ENCODE data around the gene PLA2G6. TPM values are rescaled to one million over a fixed set of nuclear protein-coding genes. Genes with fewer than 3 reads are reported as not detected.

The PLA2G6 gene
- total and polyA plus RNA-seq, 2 of the 13 experiments (the other 11 are each of a cell fraction or from before 2014, with no cell fraction given), result 4.8 to 11.5 TPM

GRCh38 chr22:38176170-38176741 lies 5.4 kb downstream of the PLA2G6 start (continued):
- TF ChIP-seq CEBPZ (IDR thresholded peaks at IDR 0.05; ENCODE audit: low read length) (no peak), TAF15 (IDR thresholded peaks at IDR 0.05; ENCODE audit: low read depth, low read length, poor library complexity, severe bottlenecking) (no peak), ATF6 (CRISPR knock-in tag; conservative IDR thresholded peaks at IDR 0.05) (no peak), ATF1 (CRISPR knock-in tag; IDR thresholded peaks at IDR 0.05) (no peak), ZNF839 (CRISPR knock-in tag; IDR thresholded peaks at IDR 0.05; ENCODE audit: borderline replicate concordance) (no peak), MTA3 (CRISPR knock-in tag; IDR thresholded peaks at IDR 0.05) (no peak), FOXK1 (CRISPR knock-in tag; IDR thresholded peaks at IDR 0.05; ENCODE audit: borderline replicate concordance, low read depth) (no peak), ZNF343 (CRISPR knock-in tag; IDR thresholded peaks at IDR 0.05) (no peak), MAZ (IDR thresholded peaks at IDR 0.05; ENCODE audit: borderline replicate concordance, low read depth, low read length) (no peak), MAZ (CRISPR knock-in tag; IDR thresholded peaks at IDR 0.05; ENCODE audit: low read depth) (no peak), SAFB2 (CRISPR knock-in tag; IDR thresholded peaks at IDR 0.05; ENCODE audit: borderline replicate concordance, low read depth) (no peak), TIGD3 (CRISPR knock-in tag; IDR thresholded peaks at IDR 0.05; ENCODE audit: borderline replicate concordance) (no peak)
